NCI-H510A (cell line): ENCODE measurements around the gene F2RL1.
"Not testable (repeated sequence)": the region's sequence is repeated elsewhere in the genome, so short reads cannot be mapped to it uniquely, and the experiment has no call there.

Source experiments
- DNase-seq: peaks from one replicate; lab custom pipeline; 2025; lab: John Stamatoyannopoulos, UW

Gene F2RL1

DNA sequence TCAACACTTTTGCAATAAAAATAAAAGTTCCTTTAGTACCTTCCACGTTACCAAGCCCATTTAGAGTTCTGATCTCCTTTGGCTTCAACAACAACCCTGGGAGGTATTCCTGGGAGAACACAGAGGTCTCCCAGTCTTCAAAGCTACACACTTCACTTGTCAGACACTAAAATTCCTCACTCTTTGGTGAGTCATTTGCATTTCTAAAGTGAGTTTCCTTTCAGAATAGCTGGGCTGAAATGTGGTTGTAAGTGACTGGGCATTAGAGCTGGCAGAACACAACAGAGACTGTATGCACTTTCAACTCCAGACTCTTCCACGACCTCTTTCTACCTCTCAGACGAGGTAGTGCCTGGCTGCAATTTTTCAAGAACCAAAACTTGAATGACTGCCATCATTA is 11.5 kb upstream of the F2RL1 start:
- DNase-seq = no peak

DNA sequence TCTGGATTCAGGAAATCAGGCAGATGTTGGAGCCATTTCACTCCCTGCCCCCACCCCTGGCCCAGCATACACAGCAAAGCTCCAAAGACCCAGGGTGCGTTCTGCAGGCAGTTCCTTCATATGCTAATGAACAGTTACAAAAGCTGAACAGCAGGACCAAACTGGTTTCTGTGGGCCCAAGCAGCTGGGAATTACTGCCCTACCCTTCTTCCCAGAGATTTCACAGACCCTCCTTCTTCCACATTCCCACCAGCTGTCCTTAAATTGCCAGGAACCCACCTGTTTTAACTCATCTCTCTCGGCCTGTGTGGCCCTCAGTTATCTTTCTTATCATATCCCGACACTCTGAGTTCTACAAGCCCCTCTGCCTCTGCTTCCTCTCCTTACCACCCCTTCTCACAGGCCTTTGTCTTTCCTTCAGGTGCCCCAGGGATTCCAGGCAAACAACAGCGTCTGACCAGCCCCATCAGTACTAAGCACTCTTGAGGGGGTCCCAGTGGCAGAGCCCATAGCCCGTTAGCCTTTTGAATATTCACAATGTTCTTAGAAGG is 10.6 kb upstream of the F2RL1 start:
- no peak for DNase-seq

DNA sequence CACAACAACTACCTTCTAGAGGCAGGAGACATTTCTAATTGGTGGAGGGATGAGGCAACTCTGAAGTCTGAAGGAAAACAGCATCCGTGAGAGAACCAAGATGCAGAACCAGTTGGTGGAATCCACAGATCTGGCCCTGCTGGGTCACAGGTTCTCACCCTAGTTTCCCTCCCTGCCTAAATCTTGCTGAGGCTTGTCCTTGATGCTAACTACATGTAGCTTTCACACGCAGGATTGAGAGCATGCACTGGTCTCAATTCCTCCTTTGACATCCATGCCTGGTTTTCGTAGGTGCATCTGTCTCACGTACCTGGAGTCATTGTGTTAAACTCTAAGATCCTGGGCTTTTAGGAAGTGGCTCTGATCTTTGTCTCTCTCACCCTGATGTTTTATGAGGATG is 9.7 kb upstream of the F2RL1 start:
- no peak for DNase-seq

DNA sequence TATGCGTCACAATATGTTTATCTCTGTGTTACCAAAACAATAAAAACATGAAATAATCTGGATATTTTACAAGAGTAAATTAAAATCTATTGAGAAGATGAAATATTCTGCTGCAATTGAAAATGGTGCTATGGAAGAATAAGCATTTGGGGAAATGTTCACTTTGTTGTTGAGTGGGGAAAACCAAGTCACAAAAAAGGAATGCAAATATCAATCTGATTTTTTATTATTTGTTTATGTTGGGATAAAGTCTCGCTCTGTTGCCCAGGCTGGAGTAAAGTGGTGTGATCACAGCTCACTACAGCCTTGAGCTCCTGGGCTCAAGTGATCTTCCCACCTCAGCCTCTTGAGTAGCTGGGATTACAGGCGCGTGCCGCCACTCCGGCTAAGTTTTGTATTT is 8.6 kb upstream of the F2RL1 start:
- DNase-seq = no peak

DNA sequence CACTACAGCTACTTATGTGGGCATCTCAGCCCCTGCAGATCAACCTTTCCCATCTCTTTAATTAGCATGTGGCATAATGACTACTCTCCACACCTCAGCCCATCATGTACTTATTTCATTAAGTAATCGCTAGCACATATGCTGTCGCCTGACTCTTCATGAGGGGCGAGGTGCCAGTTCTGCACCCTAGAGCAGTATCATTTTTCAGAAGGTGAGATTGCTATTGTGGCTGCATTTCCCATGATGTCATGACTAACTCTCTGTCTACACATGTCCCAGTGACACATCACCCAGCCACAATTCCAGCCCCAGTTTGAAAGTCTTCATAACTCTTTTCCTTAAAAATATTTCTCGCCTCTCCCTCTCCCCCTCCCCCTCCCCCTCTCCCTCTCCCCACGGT is 7.6 kb upstream of the F2RL1 start:
- DNase-seq = no peak

DNA sequence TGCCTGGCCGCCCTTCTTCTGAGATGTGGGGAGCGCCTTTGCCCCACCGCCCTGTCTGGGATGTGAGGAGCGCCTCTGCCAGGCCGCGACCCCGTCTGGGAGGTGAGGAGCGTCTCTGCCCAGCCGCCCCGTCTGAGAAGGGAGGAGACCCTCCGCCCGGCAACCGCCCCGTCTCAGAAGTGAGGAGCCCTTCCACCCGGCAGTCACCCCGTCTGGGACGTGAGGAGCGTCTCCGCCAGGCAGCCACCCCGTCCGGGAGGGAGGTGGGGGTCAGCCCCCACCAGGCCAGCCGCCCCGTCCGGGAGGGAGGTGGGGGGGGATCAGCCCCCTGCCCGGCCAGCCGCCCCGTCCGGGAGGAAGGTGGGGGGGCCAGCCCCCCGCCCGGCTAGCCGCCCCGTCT is 6.6 kb upstream of the F2RL1 start:
- not testable (repeated sequence) for DNase-seq

DNA sequence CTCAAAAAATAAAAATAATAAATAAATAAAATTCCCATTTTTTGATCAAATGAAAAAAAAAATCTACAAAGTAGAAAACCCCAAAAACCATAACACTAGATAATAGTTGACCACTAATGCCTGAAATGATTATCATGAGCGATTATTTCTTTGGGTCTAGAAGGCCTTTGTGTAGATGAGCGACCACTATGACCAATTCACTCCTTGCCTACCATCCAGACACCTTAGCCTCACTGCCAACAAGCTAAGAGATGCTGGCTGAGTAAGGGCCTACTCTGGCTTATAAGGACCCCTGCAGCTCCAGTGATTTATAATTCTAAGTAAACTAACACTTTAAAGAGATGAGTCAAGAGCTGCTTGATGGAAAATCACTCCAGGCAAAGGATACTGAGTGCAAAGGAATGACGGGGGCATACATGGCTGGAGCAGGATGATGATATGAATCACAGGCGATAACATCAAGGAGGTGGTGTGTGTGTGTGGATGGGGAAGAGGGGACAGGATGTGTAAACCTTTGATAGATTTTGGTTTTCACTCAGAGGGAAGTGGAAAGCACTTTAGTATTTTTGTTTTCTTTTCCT is 4.8 kb upstream of the F2RL1 start:
- no peak for DNase-seq

DNA sequence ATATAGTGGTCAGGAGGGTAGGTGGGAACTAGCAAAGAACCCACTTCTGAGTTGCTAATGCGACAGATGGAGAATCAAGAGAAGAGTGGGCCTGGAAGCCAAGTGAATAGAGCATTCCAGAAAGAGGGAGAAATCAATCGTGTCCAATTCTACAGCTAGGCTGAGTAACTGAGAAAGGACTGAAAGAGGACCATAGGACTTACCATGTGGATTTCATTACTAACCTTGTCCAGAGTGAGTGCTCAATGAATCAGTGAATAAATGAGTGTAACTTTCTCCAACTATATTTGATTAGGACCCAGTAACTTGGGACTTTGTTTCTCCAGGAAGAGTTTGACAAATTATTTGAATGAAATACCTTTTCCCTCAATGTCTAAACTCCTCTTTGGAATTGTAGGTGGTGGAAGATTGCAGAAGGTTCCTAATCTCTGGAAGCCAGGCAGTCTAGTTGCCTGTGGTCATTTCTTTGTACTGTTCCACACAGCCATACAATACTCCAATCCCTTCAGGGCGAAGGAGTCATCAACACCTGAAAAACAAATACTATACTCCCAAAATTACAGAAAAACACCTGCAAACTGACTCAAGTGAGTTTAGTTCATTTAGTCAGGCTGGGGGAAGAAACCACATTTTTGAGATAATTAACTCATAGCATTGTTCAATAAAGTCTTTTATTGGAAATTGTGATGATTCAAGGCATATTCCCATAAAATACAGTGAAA is 2.6 kb upstream of the F2RL1 start:
- DNase-seq = no peak

DNA sequence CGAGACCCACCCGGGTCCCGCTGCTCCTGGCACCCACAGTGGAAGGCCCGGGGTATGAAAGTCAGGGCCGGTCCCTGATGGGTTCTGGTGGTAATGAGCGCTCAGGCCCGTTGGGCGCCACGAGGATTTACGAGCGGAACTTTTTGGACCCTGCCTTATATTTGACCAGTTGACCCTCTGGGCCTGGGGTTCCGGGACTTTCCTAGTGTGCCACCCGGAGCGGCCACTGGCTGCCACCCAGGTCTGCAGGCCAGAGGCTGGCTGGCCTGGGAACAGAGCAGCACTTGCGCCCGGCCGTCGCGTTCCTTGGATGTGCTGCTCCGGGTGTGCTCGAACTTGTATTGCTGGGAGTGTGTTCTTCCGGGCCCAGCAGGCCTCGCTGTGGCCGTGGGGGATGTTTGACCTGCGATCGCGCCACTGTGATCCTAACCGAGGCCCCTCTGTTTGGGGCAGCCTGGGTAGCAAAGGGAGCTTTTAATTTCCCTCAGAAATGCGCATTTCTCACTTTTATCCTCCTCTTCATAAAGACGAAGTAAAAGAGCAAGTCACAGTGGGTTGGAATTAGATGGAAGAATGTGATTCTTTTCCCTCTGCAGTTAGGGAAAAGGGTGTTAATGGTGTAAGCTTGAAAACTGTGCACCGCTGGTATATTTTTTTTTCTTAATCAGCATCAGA is 1.2 kb downstream of the F2RL1 start:
- DNase-seq = no peak

DNA sequence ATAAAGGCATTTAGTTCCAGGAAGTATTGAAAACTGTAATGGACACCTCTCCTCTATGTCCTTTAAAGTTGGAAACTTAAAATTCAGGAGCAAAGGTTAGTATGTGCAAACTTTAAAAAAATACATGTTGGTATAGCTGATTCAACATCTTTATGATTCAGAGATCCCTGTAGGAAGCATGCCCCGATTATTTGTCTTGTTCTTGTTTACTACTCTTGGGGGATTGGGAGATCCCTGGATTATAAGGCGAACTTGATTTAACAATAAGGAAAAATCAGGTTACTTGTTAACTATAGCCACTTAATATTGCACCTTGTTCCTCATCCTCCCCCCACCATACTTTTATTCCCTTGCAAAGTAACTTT is 1.7 kb downstream of the F2RL1 start:
- no peak for DNase-seq

DNA sequence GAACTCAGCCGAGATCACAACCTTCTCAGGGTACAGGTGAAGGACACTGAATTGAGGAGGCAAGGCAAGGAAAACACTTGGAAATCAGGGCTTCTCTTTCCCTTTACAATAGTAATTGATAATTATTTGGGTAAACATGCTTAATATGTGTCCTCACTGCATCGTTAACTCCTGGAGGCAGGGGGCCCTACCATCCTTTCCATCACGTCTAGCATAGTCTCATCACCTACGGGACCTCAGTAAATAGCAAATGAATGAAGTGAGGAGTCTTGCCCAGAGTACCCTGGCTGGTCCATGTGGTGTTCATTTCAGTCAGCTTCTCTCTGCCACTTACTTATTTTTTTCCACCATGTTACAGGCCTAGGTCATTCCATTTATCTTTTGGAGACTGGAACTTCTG is 2.3 kb downstream of the F2RL1 start:
- no peak for DNase-seq

DNA sequence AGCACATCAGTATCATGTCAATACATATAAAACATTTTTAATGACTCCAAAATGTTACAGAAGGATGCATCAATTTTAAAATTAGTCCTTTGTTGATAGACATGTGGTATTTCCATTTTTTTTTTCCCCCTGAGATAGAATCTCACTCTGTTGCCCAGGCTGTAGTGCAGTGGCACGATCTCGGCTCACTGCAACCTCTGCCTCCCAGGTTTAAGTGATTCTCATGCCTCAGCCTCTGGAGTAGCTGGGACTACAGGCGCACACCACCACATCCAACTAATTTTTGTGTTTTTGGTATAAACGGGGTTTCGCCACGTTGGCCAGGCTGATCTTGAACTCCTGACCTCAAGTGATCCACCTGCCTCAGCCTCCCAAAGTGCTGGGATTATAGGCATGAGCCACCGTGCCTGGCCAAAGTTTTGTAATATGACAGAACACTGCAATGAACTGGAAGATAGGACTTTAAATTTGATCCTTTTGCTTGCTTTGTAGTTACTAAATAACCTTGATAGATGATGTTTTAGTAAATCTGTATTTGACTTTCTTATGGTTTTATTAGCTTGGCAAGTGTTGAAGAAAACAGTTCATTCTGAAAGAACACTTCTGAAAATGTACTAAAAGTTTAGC is 3.4 kb downstream of the F2RL1 start:
- DNase-seq = not testable (repeated sequence)

DNA sequence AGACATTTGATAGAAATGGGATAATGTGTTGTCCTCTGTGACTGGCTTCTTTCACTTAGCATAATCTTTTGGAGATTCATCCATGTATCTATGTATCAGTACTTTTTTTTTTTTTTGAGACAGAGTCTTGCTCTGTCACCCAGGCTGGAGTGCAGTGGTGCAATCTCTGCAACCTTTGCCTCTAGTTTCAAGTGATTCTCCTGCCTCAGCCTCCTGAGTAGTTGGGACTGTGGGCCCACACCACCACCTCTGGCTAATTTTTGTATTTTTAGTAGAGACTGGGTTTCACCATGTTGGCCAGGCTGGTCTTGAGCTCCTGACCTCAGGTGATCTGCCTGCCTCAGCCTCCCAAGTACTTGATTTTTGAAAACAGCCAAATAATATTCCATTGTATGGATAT is 7.6 kb downstream of the F2RL1 start:
- not testable (repeated sequence) for DNase-seq

DNA sequence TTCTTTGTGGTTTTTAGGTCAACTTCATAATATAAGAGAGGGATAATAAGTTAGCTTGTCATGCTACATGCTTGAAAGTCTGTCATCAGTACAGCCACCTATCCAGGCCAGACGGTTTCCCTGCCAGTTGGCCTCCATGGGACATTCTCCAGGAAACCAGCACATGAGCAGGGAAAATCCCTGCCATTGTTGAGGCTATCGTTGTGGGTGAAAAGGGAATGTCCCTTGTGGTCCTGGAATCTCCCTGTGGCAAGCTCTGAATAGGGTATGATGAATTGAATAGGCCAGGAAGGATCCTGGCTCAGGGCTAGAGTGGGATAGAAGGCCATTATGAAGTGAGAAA is 12.3 kb downstream of the F2RL1 start:
- no peak for DNase-seq

DNA sequence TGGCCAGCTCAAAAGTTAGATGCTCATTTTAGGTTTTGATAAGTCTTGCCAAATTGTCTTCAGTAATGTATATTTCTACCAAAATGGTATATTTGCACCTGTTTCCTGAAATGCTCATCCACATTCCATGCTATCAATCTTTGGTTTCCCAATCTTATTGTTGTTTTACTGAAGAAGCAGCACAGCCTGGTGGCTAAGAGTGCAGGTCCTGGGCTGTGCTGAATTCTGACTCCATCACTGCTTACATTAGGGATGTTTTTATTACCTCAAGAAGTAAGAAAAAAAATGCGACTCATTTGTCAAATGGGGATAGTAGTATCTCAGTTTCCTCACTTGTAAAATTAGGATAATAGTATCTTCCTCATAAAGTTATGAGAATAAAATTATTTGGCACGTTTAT is 17.4 kb downstream of the F2RL1 start:
- no peak for DNase-seq

DNA sequence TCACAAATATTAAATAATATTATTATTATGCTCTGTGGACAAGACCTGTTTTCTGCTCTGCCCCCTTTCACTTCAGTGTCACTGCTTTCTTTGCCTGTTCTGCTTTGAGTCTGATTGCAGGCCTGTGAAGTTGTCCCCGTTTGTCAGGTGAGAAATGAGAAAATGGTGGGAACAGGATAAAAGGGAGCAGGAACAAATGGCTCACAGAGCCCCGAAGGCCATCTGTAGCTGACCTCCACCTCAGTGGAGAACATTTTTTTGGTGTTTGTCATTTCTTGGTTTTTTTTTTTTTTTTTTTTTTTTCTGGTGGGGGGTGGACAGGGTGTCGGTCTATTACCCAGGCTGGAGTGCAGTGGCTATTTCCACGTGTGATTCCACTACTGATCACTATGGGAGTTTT is 17.8 kb downstream of the F2RL1 start:
- no peak for DNase-seq

DNA sequence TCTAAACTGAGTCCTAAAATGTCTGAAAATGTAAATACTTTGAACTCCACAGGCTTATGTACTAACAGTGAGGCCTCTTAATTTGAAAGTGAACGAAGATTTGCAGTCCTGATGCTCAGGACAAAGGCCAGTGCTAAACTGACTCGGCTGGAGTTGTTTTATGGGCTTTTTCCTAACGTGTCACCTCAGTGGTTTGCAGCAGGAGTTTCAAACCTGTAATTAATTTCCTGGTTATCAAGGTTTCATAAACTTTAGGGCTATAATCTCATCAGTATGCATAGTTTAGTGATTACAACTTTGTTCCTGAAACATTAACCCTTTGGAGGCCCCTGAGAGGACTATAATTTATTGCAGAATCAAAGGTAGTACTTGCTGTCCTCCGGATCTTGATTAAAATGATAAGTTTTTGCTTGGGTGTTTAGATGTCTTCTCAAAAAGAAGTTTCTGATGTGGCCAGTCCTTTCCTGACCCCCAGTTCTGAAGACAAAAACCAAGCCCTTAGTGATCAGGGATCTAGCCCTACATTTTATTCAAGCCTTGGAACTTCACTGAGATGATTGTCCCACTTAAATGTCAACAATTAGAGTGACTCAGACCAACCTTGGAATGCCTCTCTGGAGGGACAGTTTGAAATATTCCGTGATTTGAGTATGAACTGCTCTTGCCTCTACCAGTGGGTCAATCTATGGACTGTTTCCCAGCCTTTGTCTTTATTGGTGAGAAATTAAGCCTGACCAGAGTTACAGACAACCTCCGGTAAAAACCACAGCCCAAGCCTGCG is 19.8 kb downstream of the F2RL1 start:
- DNase-seq = no peak

DNA sequence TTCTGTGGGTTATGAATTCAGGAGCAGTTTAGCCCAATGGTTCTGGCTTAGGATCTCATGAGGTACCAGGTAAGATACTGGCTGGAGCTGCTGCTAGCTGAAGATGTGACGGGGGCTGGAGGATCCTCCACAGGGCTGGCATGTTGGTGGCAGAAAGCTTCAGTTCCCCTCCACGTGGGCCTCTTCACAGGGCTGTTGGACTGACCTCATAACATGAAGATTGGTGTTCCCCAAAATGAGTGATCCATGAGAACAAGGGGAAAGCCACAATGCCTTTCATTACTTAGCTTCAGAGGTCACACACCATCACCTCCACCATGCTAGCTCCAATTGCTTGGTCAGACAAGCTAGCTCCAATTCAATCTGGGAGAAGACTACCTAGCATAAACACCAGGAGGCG is 22.5 kb downstream of the F2RL1 start:
- DNase-seq = no peak

DNA sequence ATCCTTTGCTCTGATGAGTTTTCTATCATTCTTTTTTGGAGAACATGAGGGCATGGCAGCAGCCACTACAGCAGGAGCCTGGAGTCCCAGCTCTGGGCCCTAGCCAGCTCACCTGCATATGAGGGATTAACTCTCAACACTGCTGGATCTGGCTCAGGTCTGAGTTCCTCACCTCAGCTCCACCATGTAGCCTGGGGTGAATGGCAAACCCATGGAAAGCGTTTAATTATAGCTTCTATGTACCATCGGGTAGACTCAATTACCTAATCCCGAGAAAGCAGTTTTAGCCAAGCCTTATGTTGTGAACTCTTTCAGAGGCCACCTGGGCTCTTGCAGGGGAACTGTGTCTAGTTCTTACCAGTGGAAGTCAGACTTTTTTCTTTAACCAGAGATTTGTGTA is 27.1 kb downstream of the F2RL1 start:
- no peak for DNase-seq

DNA sequence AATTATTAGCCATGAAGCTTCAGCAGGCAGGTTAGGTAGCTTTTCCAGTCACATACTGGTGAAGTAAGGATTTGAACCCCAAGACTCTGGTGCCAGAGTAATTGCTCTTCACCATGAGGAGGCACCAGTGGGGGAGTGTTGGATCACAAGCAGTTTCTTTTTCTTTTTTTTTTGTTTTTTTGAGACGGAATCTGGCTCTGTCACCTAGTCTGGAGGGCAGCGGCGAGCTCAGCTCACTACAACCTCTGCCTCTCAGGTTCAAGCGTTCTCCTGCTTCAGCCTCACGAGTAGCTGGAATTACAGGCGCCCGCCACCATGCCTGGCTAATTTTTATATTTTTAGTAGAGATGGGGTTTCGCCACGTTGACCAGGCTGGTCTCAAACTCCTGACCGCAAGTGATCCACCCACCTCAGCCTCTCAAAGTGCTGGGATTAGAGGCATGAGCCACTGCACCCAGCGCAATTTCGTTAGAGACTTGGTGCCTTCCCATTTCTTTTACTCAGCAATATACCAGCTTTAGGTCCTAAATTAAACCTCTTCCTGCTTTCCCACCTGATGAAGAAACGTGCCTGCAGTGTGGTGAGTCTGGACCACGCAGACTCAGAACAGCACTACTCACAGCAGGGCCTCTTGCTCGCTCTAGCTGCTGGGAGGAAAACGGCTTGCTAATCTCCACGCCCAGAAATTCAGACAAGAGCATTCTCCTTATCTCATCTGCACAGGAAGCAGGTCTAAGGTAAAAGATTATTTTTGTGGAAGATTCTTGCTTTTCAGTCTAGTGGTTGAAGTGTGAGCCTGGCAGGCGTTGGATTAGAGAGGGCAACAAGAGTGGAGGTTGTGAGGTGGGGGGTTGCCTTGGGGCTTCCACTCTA is 30.8 kb downstream of the F2RL1 start, which contains the start of gene S100Z:
Gene S100Z, plus strand, starts transcription at position 596 of the 873 bp plus-strand sequence. CDS start 25,346 bp downstream, outside the sequence.
- DNase-seq = no peak

DNA sequence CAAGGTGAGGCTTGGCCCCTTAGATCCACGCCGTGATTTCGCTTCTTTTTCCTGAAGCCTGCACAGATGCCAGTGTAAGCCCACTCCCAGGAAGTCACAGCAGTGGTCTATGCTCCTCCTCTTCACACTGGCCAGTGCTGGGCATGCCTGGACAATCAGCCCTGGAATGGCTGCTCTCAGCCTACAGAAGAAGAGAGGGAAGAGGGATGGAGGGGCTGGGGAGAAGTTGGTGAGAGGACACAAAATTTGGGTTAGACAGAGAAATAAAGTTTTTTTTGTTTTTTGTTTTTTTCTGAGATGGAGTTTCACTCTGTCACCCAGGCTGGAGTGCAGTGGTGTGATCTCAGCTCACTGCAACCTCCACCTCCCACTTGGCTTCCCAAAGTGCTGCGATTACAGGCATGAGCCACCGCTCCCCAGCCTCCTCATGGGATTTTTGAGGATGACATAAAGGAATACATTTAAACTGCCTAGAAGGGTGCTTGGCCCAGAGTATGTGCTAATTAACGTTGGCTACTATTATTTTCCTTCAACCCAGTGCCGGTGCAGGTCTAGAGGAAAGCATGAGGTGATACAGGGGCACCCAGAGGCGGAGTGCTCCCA is 31.8 kb downstream of the F2RL1 start:
- no peak for DNase-seq
